WTC11 (cell line): ENCODE measurements around the gene ITPKB. TPM values are rescaled to one million over a fixed set of nuclear protein-coding genes. Genes with fewer than 3 reads are reported as not detected.

Experiments used
- ATAC-seq: fragments of 200-7000 bp; cut with Tn5 transposase; 2 replicates; pipeline ENCODE4 v1.10.0; 2021; ENCODE audit warnings: mild to moderate bottlenecking, moderate library complexity
- CTCF ChIA-PET: fragments of 300-600 bp; sonication (Branson Sonifier 250); formaldehyde crosslinking; loops from one replicate; lab custom pipeline; 2021; ENCODE audit warnings: antibody characterized with exemption; lab: Charles Lee
- POLR2A ChIA-PET: fragments of 350-600 bp; sonication (Branson Sonifier 250); formaldehyde crosslinking; loops from one replicate; lab custom pipeline; 2021; ENCODE audit warnings: antibody characterized with exemption; lab: Charles Lee
- DNase-seq: peaks from one replicate; pipeline ENCODE4 v3.0.0; 2021; ENCODE audit warnings: low spot score
- H3K27ac Mint-ChIP-seq: 2 replicates; pipeline ENCODE4 v1.8.0; 2021; ENCODE audit warnings: mixed read lengths
- H3K27me3 Mint-ChIP-seq: 2 replicates; pipeline ENCODE4 v1.8.0; 2021; ENCODE audit warnings: low read depth, mild to moderate bottlenecking, moderate library complexity, mixed read lengths
- H3K36me3 Mint-ChIP-seq: 2 replicates; pipeline ENCODE4 v1.8.0; 2021; ENCODE audit warnings: mixed read lengths
- H3K4me1 Mint-ChIP-seq: 2 replicates; pipeline ENCODE4 v1.8.0; 2022; ENCODE audit warnings: mixed read lengths
- H3K4me3 Mint-ChIP-seq: 2 replicates; pipeline ENCODE4 v1.8.0; 2021; ENCODE audit warnings: mild to moderate bottlenecking, moderate library complexity, mixed read lengths
- H3K9me3 Mint-ChIP-seq: 2 replicates; pipeline ENCODE4 v1.8.0; 2021; ENCODE audit warnings: mixed read lengths
- ESRRA ChIP-seq: sonication (generic); formaldehyde crosslinking; IDR thresholded peaks from 2 replicates; pipeline ENCODE4 v1.8.1; 2022; ENCODE audit warnings: mild to moderate bottlenecking, missing genetic modification reagents, borderline replicate concordance
- ETV6 ChIP-seq: sonication (generic); formaldehyde crosslinking; IDR thresholded peaks from 2 replicates; pipeline ENCODE4 v1.8.1; 2022; ENCODE audit warnings: mild to moderate bottlenecking, missing genetic modification reagents
- FOXP1 ChIP-seq: sonication (generic); formaldehyde crosslinking; IDR thresholded peaks from 2 replicates; pipeline ENCODE4 v1.8.0; 2022; ENCODE audit warnings: missing genetic modification reagents, mild to moderate bottlenecking, moderate library complexity, borderline replicate concordance
- TEAD4 ChIP-seq: sonication (generic); formaldehyde crosslinking; IDR thresholded peaks from 2 replicates; pipeline ENCODE4 v1.8.0; 2022; ENCODE audit warnings: mild to moderate bottlenecking, missing genetic modification reagents
- ZNF317 ChIP-seq: sonication (generic); formaldehyde crosslinking; IDR thresholded peaks from 2 replicates; pipeline ENCODE4 v1.8.1; 2023; ENCODE audit warnings: low read depth, mild to moderate bottlenecking, moderate library complexity, missing genetic modification reagents, borderline replicate concordance
- ZNF671 ChIP-seq: fragments of 250-450 bp; sonication (Bioruptor Pico); IDR thresholded peaks from 2 replicates; pipeline ENCODE4 v1.8.0; 2021; ENCODE audit warnings: mild to moderate bottlenecking
- total RNA-seq: library from RNA; stranded (reverse); gene quantifications from 3 replicates; pipeline ENCODE4 v1.2.3, GENCODE V29; 2021
- TF ChIP-seq, protein P1 (sequence below): sonication (generic); formaldehyde crosslinking; IDR thresholded peaks from 2 replicates; pipeline ENCODE4 v1.8.1; 2023; ENCODE audit warnings: mild to moderate bottlenecking, missing genetic modification reagents, borderline replicate concordance
- TF ChIP-seq, protein P2 (sequence below): sonication (generic); formaldehyde crosslinking; IDR thresholded peaks from 2 replicates; pipeline ENCODE4 v1.8.0; 2022; ENCODE audit warnings: missing genetic modification reagents
- TF ChIP-seq, protein P3 (sequence below): fragments of 250-450 bp; sonication (Bioruptor Pico); conservative IDR thresholded peaks from 2 replicates; pipeline ENCODE4 v1.9.0; 2021; ENCODE audit warnings: mild to moderate bottlenecking
- TF ChIP-seq, protein P4 (sequence below): sonication (generic); formaldehyde crosslinking; IDR thresholded peaks from 2 replicates; pipeline ENCODE4 v1.8.1; 2022; ENCODE audit warnings: mild to moderate bottlenecking, moderate library complexity, missing genetic modification reagents
- TF ChIP-seq, protein P5 (sequence below): sonication (generic); formaldehyde crosslinking; IDR thresholded peaks from 2 replicates; pipeline ENCODE4 v1.8.1; 2023; ENCODE audit warnings: mild to moderate bottlenecking, missing genetic modification reagents
- TF ChIP-seq, protein P6 (sequence below): sonication (generic); formaldehyde crosslinking; IDR thresholded peaks from 2 replicates; pipeline ENCODE4 v1.8.1; 2023; ENCODE audit warnings: mild to moderate bottlenecking, missing genetic modification reagents, moderate library complexity
- TF ChIP-seq, protein P7 (sequence below): fragments of 250-450 bp; sonication (Bioruptor Pico); IDR thresholded peaks from 2 replicates; pipeline ENCODE4 v1.9.0; 2021; ENCODE audit warnings: mild to moderate bottlenecking
- TF ChIP-seq, protein P8 (sequence below): sonication (generic); formaldehyde crosslinking; IDR thresholded peaks from 2 replicates; pipeline ENCODE4 v1.8.1; 2023; ENCODE audit warnings: mild to moderate bottlenecking, missing genetic modification reagents

The ITPKB gene
- total RNA-seq, 1 experiment from 2014 or later: 15.6 TPM

DNA sequence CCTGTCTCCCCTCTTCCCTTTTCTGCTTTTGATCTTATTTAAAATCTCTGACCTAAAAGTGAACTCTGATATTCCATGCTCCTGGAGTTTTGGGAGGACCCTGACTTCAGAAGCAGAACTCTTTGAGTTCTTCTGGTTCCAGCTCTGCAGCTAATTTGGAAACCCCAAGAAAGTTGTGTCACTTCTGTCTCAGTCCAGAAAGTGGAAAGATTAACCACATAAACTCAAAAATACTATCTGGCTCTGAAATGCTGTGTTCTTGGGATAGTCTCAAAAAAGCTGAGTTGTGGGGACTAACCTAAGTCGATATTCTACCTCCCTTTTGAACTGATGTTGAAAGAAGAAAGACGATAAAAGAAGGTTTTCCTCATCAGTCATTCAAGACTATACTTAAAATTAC lies 59.8 kb downstream of the ITPKB start (continued):
- TF ChIP-seq, protein P1, sequence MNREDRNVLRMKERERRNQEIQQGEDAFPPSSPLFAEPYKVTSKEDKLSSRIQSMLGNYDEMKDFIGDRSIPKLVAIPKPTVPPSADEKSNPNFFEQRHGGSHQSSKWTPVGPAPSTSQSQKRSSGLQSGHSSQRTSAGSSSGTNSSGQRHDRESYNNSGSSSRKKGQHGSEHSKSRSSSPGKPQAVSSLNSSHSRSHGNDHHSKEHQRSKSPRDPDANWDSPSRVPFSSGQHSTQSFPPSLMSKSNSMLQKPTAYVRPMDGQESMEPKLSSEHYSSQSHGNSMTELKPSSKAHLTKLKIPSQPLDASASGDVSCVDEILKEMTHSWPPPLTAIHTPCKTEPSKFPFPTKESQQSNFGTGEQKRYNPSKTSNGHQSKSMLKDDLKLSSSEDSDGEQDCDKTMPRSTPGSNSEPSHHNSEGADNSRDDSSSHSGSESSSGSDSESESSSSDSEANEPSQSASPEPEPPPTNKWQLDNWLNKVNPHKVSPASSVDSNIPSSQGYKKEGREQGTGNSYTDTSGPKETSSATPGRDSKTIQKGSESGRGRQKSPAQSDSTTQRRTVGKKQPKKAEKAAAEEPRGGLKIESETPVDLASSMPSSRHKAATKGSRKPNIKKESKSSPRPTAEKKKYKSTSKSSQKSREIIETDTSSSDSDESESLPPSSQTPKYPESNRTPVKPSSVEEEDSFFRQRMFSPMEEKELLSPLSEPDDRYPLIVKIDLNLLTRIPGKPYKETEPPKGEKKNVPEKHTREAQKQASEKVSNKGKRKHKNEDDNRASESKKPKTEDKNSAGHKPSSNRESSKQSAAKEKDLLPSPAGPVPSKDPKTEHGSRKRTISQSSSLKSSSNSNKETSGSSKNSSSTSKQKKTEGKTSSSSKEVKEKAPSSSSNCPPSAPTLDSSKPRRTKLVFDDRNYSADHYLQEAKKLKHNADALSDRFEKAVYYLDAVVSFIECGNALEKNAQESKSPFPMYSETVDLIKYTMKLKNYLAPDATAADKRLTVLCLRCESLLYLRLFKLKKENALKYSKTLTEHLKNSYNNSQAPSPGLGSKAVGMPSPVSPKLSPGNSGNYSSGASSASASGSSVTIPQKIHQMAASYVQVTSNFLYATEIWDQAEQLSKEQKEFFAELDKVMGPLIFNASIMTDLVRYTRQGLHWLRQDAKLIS (CRISPR knock-in tag): no peak

DNA sequence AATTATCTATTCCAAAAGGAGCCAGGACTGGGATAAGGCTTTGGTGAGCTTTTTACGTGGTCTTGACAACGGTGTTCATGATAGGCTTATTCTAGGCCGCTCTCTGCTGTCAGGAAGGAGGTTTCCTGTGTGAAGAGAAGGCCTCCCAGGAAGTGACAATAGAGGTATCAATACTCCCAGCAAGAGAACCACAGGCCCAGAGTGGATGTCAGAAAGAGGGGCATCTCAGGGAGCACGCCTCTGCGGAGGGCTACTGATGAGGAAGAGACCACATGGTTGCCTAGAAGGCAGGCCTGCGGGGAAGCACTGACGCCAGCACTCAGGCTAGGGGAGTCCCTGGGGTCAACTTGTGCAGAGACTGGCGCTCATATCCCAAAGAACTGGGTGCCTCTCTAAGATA lies 60.4 kb downstream of the ITPKB start:
- Mint-ChIP-seq H3K9me3 (no peaks in the 10 kb centered on the region), H3K27ac (no peak overlapping the region), H3K4me3 (no peak overlapping the region)
- CTCF ChIA-PET: interaction anchor here (1.4 kb wide), 1 partner anchor 25 kb away, joined by 3 read pairs; no protein-coding TSS in a partner anchor
- no peak for ATAC-seq
- TF ChIP-seq, protein P2, sequence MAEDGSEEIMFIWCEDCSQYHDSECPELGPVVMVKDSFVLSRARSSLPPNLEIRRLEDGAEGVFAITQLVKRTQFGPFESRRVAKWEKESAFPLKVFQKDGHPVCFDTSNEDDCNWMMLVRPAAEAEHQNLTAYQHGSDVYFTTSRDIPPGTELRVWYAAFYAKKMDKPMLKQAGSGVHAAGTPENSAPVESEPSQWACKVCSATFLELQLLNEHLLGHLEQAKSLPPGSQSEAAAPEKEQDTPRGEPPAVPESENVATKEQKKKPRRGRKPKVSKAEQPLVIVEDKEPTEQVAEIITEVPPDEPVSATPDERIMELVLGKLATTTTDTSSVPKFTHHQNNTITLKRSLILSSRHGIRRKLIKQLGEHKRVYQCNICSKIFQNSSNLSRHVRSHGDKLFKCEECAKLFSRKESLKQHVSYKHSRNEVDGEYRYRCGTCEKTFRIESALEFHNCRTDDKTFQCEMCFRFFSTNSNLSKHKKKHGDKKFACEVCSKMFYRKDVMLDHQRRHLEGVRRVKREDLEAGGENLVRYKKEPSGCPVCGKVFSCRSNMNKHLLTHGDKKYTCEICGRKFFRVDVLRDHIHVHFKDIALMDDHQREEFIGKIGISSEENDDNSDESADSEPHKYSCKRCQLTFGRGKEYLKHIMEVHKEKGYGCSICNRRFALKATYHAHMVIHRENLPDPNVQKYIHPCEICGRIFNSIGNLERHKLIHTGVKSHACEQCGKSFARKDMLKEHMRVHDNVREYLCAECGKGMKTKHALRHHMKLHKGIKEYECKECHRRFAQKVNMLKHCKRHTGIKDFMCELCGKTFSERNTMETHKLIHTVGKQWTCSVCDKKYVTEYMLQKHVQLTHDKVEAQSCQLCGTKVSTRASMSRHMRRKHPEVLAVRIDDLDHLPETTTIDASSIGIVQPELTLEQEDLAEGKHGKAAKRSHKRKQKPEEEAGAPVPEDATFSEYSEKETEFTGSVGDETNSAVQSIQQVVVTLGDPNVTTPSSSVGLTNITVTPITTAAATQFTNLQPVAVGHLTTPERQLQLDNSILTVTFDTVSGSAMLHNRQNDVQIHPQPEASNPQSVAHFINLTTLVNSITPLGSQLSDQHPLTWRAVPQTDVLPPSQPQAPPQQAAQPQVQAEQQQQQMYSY (CRISPR knock-in tag): no peak
- TF ChIP-seq, all 79 proteins: peak for 0
- H3K36me3 Mint-ChIP-seq: no peaks in the 10 kb centered on the region
- peaks cover 55% of the 10 kb centered on the region for H3K27me3 Mint-ChIP-seq
- POLR2A ChIA-PET: no interaction called here
- H3K4me1 Mint-ChIP-seq: peaks cover 59% of the 10 kb centered on the region
- DNase-seq: no peak

DNA sequence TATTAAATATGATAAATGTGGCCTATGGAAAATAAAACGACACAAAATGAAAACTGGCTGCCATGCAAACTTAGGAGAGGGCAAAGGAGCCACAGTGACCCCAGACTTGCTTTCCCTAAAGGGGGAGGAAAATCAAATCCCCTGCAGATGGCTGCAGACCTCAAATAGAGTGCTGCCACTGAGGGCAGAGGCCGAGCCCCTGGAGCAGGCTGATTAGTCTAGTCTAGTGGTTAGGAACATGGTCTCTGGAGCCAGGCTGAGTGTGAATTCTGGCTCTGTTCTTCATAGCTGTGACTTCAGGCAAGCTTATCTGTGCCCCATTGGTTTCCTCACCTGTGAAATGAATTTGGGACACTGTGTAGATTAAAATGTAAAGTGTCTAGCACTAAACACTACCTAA lies 60.8 kb downstream of the ITPKB start:
- Mint-ChIP-seq H3K27me3 (peaks cover 50% of the 10 kb centered on the region), H3K27ac (no peak overlapping the region), H3K9me3 (no peaks in the 10 kb centered on the region), H3K36me3 (no peaks in the 10 kb centered on the region), H3K4me3 (no peak overlapping the region), H3K4me1 (peaks cover 55% of the 10 kb centered on the region)
- ATAC-seq: no peak
- POLR2A ChIA-PET: no interaction called here
- no peak for DNase-seq
- CTCF ChIA-PET: interaction anchor here (1.4 kb wide), 1 partner anchor 24 kb away, joined by 3 read pairs; no protein-coding TSS in a partner anchor
- TF ChIP-seq, protein P3, sequence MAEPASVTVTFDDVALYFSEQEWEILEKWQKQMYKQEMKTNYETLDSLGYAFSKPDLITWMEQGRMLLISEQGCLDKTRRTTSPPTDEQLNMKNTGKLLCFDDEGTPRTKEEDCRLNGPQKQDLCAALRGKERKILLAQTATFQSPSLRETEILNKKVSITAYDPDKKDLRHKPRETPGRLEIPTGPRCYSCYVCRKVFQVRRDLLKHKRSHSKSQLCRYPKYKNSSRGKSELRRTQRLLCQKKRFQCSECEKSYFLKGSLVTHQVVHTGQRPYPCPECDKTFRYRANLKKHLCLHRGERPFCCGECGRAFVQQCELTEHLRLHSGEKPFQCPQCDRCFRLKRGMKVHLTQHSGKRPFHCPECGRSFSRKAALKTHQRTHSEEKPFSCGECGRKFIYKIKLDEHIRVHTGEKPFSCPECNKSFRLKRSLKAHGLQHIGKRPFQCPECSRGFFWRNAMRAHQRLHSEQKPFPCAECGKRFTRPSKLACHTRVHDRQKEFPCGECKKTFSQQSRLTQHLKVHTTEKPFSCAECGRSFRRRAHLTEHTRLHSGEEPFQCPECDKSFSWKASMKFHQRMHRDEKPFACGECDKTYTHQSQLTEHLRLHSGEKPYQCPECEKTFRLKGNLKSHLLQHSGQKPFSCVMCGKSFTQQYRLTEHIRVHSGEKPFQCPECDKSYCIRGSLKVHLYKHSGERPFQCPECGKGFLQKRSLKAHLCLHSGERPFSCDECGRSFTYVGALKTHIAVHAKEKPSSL (CRISPR knock-in tag): no peak
- TF ChIP-seq ESRRA (CRISPR knock-in tag) (no peak), FOXP1 (CRISPR knock-in tag) (no peak), ZNF317 (no peak), ZNF671 (no peak), TEAD4 (no peak), ETV6 (CRISPR knock-in tag) (no peak)
- TF ChIP-seq, protein P4, sequence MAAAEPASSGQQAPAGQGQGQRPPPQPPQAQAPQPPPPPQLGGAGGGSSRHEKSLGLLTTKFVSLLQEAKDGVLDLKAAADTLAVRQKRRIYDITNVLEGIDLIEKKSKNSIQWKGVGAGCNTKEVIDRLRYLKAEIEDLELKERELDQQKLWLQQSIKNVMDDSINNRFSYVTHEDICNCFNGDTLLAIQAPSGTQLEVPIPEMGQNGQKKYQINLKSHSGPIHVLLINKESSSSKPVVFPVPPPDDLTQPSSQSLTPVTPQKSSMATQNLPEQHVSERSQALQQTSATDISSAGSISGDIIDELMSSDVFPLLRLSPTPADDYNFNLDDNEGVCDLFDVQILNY (CRISPR knock-in tag): no peak
- TF ChIP-seq, protein P5, sequence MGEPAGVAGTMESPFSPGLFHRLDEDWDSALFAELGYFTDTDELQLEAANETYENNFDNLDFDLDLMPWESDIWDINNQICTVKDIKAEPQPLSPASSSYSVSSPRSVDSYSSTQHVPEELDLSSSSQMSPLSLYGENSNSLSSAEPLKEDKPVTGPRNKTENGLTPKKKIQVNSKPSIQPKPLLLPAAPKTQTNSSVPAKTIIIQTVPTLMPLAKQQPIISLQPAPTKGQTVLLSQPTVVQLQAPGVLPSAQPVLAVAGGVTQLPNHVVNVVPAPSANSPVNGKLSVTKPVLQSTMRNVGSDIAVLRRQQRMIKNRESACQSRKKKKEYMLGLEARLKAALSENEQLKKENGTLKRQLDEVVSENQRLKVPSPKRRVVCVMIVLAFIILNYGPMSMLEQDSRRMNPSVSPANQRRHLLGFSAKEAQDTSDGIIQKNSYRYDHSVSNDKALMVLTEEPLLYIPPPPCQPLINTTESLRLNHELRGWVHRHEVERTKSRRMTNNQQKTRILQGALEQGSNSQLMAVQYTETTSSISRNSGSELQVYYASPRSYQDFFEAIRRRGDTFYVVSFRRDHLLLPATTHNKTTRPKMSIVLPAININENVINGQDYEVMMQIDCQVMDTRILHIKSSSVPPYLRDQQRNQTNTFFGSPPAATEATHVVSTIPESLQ (CRISPR knock-in tag): no peak
- TF ChIP-seq, protein P6, sequence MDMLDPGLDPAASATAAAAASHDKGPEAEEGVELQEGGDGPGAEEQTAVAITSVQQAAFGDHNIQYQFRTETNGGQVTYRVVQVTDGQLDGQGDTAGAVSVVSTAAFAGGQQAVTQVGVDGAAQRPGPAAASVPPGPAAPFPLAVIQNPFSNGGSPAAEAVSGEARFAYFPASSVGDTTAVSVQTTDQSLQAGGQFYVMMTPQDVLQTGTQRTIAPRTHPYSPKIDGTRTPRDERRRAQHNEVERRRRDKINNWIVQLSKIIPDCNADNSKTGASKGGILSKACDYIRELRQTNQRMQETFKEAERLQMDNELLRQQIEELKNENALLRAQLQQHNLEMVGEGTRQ (CRISPR knock-in tag): no peak
- TF ChIP-seq, protein P7, sequence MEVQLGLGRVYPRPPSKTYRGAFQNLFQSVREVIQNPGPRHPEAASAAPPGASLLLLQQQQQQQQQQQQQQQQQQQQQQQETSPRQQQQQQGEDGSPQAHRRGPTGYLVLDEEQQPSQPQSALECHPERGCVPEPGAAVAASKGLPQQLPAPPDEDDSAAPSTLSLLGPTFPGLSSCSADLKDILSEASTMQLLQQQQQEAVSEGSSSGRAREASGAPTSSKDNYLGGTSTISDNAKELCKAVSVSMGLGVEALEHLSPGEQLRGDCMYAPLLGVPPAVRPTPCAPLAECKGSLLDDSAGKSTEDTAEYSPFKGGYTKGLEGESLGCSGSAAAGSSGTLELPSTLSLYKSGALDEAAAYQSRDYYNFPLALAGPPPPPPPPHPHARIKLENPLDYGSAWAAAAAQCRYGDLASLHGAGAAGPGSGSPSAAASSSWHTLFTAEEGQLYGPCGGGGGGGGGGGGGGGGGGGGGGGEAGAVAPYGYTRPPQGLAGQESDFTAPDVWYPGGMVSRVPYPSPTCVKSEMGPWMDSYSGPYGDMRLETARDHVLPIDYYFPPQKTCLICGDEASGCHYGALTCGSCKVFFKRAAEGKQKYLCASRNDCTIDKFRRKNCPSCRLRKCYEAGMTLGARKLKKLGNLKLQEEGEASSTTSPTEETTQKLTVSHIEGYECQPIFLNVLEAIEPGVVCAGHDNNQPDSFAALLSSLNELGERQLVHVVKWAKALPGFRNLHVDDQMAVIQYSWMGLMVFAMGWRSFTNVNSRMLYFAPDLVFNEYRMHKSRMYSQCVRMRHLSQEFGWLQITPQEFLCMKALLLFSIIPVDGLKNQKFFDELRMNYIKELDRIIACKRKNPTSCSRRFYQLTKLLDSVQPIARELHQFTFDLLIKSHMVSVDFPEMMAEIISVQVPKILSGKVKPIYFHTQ (CRISPR knock-in tag): no peak
- TF ChIP-seq, protein P8, sequence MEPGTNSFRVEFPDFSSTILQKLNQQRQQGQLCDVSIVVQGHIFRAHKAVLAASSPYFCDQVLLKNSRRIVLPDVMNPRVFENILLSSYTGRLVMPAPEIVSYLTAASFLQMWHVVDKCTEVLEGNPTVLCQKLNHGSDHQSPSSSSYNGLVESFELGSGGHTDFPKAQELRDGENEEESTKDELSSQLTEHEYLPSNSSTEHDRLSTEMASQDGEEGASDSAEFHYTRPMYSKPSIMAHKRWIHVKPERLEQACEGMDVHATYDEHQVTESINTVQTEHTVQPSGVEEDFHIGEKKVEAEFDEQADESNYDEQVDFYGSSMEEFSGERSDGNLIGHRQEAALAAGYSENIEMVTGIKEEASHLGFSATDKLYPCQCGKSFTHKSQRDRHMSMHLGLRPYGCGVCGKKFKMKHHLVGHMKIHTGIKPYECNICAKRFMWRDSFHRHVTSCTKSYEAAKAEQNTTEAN: no peak
